Measurements from ENCODE around the gene RABEP2.

DNA sequence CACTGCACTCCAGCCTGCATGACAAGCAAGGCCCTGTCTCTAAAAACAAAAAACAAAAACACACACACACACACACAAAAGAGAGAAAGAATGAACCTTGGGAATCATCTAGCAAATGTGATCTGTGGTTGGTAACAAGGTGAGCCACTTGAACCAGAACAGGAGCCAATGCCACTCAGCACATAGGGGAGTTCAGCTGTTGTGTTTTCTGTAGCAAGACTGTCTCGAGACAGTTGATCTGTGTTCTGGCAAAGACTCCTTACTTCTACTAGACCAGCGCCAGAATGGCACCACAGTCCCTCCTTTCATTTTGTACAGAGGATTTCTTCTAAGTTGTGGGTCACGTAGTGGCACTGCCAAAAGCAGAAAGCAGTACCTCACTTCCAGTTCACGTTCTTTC is 26.1 kb downstream of the RABEP2 start:
- TF ChIP-seq, protein P1, sequence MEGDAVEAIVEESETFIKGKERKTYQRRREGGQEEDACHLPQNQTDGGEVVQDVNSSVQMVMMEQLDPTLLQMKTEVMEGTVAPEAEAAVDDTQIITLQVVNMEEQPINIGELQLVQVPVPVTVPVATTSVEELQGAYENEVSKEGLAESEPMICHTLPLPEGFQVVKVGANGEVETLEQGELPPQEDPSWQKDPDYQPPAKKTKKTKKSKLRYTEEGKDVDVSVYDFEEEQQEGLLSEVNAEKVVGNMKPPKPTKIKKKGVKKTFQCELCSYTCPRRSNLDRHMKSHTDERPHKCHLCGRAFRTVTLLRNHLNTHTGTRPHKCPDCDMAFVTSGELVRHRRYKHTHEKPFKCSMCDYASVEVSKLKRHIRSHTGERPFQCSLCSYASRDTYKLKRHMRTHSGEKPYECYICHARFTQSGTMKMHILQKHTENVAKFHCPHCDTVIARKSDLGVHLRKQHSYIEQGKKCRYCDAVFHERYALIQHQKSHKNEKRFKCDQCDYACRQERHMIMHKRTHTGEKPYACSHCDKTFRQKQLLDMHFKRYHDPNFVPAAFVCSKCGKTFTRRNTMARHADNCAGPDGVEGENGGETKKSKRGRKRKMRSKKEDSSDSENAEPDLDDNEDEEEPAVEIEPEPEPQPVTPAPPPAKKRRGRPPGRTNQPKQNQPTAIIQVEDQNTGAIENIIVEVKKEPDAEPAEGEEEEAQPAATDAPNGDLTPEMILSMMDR (conservative IDR thresholded peaks at IDR 0.05; ENCODE audit: low read length): no peak
- no peak for TF ChIP-seq EZH2phosphoT487 (IDR thresholded peaks at IDR 0.05; ENCODE audit: borderline replicate concordance, low read depth, low read length)

Measured in OCI-LY7 (cell line).